HG02943 (cell line): Measurements from ENCODE around the gene EIF3M.
"Not testable (repeated sequence)": the region's sequence is repeated elsewhere in the genome, so short reads cannot be mapped to it uniquely, and the experiment has no call there.

Source experiments
- ATAC-seq: cut with Tn5 transposase; IDR thresholded peaks from one replicate; pipeline ENCODE4 v1.9.1; 2021; ENCODE audit warnings: mild to moderate bottlenecking, low read depth, moderate library complexity; ENCODE audit not compliant: unreplicated experiment

The EIF3M gene

GRCh38 chr11:32594272-32594671 is 10.6 kb downstream of the EIF3M start:
- ATAC-seq, result no peak

- not testable (repeated sequence) for ATAC-seq
Observed at GRCh38 chr11:32596114-32596513, 12.5 kb downstream of the EIF3M start.

GRCh38 chr11:32597921-32598320 is 14.3 kb downstream of the EIF3M start:
- ATAC-seq, result no peak

- ATAC-seq, result no peak
Observed at GRCh38 chr11:32602657-32603415, 19.2 kb downstream of the EIF3M start.

GRCh38 chr11:32606220-32606619 is 22.6 kb downstream of the EIF3M start:
- ATAC-seq, result no peak

GRCh38 chr11:32608826-32609225 is 25.2 kb downstream of the EIF3M start:
- not testable (repeated sequence) for ATAC-seq

- no peak for ATAC-seq
Observed at GRCh38 chr11:32610797-32611352, 27.2 kb downstream of the EIF3M start.

- no peak for ATAC-seq
Observed at GRCh38 chr11:32613500-32614151, 30.0 kb downstream of the EIF3M start.

GRCh38 chr11:32615422-32615821 is 31.8 kb downstream of the EIF3M start:
- no peak for ATAC-seq

- ATAC-seq, result no peak
Observed at GRCh38 chr11:32616903-32617302, 33.3 kb downstream of the EIF3M start.

- no peak for ATAC-seq
Observed at GRCh38 chr11:32630844-32631243, 47.2 kb downstream of the EIF3M start.

GRCh38 chr11:32635819-32636218 is 52.2 kb downstream of the EIF3M start:
- ATAC-seq, result no peak

- ATAC-seq, result no peak
Observed at GRCh38 chr11:32641361-32641760, 57.7 kb downstream of the EIF3M start.

- ATAC-seq, result no peak
Observed at GRCh38 chr11:32643526-32643925, 59.9 kb downstream of the EIF3M start.
